Inflammatory macrophage treated with lipopolysaccharide for 4 hours (primary cell): Measurements from ENCODE around the gene TIMM13.

Experiments
- DNase-seq: peaks from one replicate; pipeline ENCODE4 v3.0.0-alpha.2; 2020

The TIMM13 gene

DNA sequence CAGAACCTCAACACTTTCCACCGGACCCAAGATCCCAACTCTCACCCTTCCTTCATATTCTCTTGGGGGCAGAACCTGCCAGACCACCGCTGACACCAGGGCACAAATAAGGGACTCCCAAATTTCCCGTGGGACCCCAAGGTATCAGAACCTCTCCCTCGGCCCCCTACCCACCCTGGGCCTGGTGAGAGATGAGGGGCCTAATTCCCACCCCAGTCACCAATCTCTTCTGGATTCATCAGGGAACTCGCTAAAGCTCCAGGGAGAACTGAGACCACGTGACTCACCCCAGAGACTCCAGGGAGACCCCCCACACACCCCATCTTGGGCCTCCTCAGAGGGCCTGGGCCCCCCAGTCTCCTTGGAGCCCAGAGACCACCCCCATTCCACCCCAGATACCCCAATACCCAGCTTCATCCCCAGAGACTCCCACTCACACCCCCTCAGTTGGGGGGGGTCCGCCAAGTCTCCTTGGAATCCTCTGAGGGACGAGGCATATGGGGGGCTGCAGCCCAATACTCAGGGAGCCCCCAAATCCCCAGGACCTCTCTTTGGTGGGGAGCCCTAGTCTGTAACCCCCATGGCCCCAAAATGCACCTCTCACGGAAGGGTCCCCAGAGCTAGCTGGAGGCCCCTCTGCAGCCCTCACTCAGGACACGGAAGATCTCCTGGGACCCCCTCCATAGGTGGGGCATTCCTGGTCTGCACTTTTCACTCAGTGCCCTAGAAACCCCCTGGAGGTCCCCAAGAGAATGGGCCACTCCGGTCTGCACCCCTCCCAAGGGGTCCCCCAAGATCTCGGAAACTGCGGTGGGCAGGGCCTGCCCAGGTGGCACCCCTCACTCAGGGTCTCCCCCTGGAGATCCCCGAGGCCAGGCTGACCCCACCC lies 27.8 kb upstream of the TIMM13 start:
- DNase-seq = no peak

DNA sequence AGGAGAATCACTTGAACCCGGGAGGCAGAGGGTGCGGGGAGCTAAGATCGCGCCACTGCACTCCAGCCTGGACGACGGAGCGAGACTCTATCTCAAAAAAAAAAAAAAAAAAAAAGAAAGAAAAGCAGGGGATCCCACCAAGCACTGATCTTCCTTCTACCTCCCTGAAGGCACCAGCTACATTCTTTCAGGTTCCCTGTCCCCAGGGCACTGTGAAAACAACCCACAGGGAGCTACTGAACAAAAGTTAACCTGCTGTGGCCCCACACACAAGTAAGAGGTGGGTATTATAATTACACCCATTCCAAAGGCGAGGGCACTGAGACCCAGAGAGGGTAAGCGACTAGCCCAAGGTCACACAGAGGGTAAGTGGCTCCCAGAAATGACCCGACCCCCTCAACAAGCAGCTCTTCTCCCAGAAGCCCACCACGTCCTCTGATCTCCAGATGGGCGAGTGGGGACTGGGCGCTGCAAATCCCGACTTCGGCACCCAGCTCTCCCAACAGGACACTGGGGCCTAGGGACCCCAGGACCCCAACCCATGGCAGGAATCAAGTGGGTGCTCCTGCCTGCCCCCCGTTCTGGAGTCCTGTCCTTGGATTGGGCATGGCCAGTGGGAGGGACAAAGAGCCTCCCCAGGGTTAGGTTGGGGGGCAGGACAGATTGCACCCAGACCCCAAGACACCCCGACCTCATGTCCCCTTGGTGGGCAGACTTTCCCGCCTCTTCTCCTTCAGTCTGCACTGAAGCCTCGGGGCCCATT lies 27.0 kb upstream of the TIMM13 start:
- DNase-seq = no peak

DNA sequence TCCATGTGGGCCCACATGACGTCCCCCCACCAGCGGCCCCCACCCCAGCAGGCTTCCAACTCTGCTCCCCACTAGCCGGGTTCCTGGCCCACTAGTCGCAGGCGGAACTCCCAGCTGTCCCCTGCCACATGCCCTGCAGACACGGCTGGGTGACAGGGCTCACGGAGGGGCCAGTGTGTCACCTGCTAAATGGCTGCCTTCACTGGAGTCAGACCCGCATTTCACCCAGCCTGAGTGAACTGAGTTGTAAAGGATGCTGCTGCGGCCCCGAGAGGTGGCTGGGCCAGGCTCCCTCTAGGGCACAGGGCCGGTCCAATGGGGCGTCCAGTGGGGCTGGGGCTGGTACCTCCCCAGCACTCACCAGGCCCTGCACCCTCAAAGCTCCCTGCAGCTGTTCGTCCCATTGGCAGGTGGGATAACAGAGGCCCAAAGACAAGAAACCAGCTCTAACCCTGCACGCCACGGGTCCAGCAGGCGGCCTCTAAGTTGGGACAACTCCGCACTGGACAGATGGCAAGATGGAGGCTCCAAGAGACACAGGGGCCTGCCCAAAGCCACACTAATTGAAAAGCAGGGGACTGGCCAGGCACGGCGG lies 26.1 kb upstream of the TIMM13 start:
- DNase-seq = no peak

DNA sequence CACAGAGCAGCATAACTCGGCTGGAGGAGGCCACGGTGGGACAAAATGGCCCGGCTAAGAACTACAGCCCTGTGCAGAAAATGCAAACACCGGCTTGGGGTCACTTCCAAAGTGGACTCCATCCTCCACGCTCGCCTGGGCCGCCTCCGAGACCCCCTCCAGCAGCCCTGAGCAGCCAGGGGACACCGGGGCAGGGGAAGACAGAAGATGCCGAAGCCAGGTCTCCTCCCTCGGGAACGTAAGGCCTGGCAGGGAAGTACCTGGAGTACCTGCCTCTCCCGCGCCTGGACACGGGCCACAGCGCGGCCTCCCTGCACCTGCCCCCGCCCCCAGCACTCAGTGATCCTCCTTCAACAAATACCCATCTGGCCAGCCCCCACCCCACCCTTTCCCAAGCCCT lies 24.4 kb upstream of the TIMM13 start:
- DNase-seq = no peak

DNA sequence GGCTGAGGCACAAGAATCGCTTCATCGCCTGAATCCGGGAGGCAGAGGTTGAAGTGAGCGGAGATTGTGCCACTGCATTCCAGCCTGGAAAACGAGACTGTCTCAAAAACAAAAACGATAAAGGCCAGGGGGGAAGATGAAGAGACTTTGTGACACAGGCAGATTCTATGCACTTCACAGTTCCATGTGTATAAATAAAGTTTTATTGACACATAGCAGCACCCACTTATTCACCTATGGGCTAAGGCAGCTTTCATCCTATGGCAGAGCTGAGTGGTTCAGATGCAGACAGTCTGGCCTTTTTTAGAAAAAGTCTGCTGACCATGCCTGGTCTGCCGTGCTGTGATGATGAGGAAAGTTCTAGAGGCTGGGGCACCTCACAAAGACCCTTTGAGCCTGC lies 23.8 kb upstream of the TIMM13 start:
- DNase-seq = no peak

DNA sequence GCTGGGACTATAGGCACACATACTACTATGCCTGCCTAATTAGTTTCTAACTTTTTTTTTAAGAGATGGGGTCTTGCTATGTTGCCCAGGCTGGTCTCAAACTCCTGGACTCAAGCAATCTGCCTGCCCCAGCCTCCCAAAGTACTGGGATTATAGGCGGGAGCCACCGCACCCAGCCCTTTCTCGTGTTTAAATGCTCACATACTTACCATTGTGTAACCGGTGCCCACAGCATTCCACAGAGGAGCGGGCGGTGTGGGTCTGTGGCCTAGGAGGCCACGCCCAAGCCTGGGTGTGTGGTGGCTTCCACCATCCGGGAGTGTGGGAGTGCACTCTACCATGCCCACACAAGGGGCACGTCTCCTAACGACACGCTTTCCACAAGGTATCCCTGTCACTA lies 21.6 kb upstream of the TIMM13 start:
- no peak for DNase-seq

DNA sequence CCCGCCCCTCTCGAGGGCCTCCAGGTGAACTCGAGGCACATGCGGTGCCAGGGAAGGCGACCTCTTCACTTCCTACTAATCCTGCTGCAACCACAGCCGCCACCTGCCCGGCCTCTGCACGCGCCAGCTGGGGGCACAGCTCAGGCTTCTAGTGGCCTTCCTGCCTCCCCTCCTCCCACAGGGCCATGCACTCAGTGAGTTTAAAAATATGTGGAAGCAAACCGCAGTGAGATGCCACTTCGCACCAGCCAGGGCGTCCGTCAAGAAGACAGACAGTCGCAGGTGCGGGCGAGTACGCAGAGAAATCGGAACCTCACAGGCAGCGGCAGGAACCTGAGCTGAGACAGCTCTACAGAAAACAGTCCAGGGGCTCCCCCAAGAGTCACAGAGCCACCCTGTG lies 19.0 kb upstream of the TIMM13 start:
- no peak for DNase-seq

DNA sequence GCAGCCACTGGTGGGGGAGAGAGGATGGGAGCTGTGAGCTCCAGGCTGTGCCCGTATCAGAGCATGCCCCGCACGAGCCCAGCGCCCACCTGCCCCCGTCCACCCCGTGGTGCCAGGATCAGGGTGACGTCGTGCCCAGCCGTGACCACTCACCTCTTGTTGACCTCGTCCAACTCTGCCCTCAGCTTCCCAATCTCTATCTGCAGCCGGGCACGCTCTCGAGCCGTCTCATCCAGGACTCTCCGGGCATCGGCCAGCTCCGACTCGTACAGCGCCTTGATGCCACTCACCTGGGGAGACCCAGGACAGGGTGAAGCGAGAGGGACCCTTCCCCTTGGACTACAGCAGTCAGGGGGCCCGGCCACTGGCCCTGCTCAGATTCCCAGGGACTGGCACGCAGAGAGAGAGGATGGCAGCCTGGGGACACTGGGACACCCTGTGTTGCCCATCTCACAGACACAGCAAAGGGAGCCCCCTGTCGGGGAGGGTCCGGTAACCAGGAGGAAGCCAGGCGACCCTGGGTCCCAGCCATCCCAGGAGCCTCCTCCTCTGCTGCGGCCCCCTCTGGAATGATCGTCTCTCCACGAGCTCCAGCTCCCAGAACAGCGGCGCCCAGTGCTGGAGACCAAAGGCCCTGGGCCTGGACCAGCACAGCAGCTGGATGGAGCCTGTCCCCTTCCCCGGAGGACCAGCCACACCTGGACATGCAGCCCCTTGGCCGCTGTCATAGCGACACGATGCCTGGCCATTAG lies 17.0 kb upstream of the TIMM13 start:
- DNase-seq = no peak

DNA sequence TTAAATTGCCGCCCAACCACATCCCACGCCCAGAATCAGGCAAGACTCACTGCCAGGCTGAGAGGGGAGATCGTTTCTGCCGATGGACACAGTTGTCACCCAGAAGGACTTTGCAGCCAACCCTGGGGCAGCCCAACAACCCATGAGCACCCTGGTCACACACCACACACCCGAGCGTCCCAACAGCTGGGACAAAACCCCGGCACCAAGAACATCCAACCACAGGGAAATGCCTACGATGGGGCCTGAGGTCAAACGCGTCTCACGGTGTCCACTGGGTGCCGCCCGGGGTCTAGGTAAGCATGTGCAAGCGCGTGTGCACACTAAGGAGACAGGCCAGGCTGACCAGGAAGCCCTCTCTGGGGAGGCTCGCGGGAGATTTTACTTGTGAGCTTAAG lies 16.4 kb upstream of the TIMM13 start:
- no peak for DNase-seq

DNA sequence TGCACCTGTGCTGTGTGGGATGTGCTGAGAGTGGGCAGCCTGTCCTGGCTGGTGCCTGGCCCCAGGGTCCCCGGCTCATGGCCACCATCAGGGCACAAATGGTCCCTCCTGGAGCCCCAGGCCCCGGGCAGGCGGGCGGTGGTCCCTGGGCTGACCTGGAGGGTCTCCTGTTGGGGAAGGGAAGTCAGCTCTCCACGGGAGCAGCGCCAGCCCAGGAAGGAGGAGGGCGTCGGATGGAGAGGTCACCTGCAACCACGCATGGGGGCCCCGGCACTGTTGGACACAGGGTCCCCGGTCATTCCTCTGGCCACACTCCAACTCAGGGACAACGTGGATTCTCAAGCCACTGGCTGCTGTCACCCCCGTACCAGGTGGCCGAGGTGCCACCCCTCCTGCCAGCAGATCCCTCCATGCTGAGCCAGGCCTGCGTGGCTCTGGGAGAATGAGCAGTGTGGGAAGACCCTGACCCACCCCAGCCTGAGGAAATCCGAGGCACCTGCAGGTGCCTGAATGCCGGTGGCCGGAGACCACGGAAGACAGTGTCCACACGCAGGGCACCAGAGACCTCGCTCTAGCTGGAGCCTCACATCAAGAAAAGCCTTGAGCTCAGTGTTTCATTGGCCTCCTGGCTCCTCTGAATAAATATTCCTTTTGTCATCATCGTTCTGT lies 15.9 kb upstream of the TIMM13 start:
- DNase-seq = no peak

DNA sequence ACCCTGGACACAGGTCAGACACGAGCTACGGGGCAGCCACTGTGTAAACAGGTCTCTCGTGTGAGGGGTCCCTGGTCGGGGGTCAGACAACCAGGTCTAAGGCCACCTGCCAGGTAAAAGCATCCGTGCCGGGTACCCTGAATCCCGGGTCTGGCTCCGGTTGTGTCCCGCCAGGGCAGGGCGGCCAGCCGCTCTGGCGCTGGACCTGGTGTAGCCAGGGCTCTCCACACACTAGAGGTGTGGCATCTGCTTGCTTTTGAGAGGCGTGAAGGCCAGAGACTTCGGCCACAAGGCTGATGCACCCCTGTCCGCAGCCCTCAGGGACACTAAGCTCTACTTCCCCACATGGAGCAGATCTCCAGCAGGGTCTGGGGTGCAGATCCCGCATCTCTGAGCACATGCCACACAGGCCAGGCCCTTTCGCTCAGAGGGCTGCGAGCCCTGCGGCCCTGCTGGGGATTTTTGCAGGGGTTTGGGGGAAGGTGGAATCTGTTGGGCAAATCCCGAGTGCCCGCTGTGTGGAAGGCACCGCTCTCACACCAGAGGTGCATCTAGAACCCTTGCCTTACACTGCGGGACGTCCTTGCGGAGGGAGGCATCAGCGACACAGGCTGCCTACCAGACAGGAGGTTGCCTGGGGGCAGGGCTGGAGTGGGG lies 13.8 kb upstream of the TIMM13 start:
- no peak for DNase-seq

DNA sequence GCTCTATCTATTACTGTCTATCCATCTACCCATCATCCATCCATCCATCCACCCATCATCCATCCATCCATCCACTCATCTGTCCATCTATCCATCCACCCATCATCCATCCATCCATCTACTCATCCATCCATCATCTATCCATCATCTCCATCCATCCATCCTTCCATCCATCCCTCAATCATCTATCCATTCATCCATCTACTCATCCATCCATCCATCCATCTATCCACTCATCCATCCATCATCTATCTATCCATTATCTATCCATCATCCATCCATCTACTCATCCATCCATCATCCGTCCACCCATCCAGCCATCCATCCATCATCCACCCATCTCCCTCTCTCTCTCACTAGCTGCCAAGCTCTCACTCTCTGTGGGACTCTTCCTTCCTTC lies 13.1 kb upstream of the TIMM13 start:
- DNase-seq = no peak

DNA sequence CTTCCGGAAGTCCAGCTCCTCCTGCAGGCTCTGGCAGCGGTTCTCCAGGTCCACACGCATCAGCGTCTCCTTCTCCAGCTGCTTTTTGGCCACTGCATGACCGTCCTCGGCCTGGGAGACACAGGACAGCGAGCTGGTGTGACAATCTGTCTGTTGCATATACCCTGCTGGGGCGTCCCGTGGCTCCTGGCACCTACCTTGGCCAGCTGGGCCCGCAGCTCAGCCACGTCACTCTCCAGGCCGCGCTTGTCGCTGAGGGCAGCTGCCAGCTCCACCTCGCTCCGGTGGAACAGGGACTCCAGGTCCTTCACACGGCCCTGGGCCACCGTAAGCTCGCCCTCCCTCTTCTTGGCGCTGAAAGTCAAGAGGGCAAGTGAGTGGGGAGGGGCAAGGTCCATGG lies 10.8 kb upstream of the TIMM13 start:
- DNase-seq = no peak

DNA sequence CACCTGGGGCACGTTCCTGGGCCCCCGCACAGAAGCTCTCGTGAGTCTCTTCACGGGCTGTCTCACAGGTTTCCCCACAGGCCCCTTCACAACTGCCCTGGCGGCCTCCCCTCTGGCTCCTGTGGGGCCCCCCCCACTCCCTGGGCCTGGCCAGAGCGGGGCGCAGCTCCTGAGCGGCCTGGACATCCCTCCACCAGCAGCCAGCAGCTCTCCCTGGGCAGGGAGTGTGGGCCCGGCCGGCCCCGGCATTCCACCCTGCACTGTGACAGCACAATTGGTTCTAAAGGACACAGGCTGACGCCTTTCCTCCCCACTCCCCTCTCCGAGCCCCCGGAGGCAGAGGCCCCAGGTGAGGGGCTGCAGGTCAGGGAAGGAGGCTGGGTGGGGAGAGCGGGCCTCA lies 9.5 kb upstream of the TIMM13 start:
- no peak for DNase-seq

DNA sequence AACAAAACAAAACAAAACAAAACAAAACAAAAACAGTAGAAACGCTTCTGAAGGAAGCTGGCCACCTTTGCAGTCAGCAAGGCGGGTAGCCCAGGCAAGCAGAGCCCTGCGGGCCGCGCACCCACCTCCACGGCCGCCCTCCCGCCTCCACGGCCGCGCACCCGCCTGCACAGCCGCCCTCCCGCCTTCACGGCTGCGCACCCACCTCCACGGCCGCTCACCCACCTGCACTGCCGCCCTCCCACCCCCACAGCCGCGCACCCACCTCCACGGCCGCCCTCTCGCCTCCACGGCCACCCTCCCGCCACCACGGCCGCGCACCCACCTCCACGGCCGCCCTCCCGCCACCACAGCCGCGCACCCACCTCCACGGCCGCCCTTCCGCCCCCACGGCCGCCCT lies 9.0 kb upstream of the TIMM13 start:
- DNase-seq = no peak

DNA sequence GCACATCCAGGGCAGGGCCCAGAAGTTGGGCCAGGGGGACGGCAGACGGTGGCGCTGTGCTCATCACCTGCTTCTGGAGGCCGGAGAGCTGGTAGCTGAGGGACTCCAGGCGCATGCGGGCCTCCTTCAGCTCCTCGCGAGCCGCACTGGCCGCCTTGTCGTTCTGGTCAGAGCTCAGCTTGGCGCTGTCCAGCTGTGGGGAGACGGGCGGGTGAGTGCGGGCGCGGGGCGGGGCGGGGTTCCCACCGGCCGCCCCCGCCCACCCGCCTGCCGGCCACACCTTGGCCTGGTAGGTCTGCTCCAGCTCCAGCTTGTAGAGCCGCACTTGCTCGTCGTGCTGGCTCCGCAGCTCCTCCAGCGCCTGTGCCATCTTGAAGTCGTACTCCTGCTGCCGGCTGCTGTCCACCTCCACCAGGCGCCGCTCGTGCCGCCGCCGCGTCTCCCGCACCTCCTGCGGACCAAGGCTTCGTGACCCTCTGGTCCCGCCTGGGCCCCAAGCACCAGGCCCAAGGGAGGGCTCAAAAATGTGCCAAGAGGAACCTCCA lies 7.4 kb upstream of the TIMM13 start:
- DNase-seq = no peak

DNA sequence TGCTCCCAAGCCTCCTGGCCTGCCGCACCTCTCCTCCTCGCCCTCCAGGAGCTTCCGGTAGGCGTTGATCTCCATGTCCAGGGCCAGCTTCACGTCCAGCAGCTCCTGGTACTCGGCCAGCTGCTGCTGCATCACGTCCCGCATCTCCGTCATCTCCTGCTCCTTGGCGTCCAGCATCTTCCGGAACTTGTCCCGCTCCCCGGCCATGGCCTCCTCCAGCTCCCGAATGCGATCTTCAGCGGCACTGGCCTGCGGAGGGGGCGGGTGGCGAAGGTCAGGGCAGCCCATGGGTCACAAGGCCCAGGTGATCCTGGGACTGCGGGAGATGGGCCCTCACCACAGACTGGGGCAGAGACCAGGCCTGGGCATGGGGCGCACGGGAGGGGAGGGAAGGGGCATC lies 6.9 kb upstream of the TIMM13 start:
- DNase-seq = no peak

DNA sequence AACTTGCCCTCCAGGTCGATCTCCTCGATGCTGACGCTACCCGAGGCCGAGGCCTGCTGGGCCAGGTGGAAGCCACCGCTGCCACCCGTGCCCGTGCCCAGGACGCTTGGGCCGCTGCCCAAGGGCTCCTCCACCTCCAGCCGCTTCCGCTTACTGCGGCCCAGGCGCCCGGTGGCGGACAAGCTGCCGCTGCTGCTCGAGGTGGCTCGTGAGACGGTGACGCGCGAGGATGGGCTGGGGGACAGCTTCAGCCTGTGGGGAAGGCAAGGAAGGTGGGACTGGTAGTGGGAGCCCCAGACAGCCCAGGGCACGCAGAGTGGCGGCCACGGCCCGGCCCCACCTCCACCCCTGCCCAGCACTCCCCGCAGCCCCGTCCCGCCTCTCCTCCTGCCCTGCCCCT lies 6.5 kb upstream of the TIMM13 start:
- no peak for DNase-seq

DNA sequence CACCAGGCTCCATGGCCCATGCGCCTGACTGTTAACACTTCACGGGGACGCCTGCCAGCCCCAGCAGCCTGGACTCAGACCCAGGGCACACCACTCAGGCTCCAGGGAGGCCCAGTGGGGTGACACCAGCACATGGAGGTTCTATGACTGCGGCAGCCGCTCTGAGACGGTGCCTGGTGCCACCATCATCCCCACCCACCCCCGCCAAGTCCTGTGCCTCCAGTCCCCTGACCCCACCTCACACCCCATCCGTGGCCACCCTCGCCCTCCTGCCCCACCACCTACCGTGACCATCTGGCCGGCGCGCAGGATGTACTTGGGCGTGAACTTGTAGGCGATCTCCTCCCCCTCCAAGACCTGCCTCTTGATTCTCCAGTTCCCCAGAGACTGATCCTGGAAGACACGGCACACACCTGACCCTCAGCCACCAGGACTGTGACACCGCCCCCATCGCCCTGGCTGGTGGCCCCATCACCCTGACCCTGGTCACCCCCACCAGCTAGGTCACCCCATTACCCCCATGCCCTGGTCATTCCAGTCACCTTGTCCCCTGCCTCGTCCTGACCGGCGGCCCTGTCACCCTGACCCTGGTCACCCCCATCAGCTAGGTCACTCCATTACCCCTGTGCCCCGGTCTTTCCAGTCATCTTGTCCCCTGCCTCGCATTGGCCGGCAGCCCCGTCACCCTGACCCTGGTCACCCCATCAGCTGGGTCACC lies 4.9 kb upstream of the TIMM13 start:
- DNase-seq = no peak

DNA sequence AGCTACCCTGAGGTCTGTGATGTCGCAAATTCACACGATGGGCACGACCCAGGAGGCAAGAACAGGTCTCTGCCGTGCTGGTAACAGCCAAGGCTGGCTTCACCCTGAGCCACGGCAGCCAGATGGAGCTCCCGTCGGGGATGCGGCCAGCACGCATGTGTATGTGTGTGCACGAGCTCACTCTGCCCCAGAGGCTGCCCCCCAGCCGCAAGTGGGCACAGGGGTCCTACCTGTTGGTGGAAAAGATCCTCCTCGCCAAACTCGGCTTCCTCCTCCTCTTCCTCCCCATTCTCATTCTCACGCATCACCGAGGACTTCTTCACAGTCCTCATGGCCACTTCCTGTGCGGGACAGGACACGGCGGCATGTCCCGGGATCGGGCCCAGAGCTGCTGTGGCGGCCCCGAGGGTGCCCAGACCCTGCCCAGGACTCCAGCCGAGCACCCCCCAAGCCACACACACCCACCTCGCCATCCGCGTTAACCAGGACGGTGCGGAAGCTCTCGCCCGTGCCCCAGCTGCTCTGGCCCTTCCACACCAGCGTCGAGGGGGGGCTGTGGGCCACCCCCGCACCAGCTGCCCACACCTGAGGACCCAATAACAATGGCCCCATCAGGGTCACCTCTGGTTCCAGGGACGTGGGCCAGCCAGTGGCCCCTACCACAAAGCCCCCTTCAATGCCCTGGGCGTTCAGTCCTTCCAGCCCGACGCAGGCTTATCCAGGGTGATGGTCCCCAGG lies 4.1 kb upstream of the TIMM13 start:
- DNase-seq = no peak
